ENCODE results near the gene PTGR1. TPM values are rescaled to one million over a fixed set of nuclear protein-coding genes. Genes with fewer than 3 reads are reported as not detected.

Gene PTGR1
- total and polyA plus RNA-seq, 12 donors: 30.7 to 170 (median 116) TPM

GRCh38 chr9:111527347-111527746 is 72.1 kb downstream of the PTGR1 start:
- Histone ChIP-seq H3K9me3 (replicated peaks in 1 of 3) (no peaks in the 10 kb centered on the region), H3K4me1 (replicated peaks in 1 of 2) (peaks cover 0 to 7% of the 10 kb centered on the region in 2 donors), H3K4me3 (no peak overlapping the region), H3K27ac (no peak overlapping the region), H3K36me3 (replicated peaks in 1 of 2) (no peaks in the 10 kb centered on the region), H3K27me3 (no peaks in the 10 kb centered on the region)
- intact Hi-C loops (cut with DNase I): no loop called here
- WGBS, 4 donors: 90 to 100% (median 94%) methylated on average over 2 of the region's 2 CpGs
- DNase-seq: no peak
- TF ChIP-seq POLR2A (IDR thresholded peaks at IDR 0.05): no peak
- TF ChIP-seq, protein P1, sequence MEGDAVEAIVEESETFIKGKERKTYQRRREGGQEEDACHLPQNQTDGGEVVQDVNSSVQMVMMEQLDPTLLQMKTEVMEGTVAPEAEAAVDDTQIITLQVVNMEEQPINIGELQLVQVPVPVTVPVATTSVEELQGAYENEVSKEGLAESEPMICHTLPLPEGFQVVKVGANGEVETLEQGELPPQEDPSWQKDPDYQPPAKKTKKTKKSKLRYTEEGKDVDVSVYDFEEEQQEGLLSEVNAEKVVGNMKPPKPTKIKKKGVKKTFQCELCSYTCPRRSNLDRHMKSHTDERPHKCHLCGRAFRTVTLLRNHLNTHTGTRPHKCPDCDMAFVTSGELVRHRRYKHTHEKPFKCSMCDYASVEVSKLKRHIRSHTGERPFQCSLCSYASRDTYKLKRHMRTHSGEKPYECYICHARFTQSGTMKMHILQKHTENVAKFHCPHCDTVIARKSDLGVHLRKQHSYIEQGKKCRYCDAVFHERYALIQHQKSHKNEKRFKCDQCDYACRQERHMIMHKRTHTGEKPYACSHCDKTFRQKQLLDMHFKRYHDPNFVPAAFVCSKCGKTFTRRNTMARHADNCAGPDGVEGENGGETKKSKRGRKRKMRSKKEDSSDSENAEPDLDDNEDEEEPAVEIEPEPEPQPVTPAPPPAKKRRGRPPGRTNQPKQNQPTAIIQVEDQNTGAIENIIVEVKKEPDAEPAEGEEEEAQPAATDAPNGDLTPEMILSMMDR (IDR thresholded peaks at IDR 0.05): no peak

DNA sequence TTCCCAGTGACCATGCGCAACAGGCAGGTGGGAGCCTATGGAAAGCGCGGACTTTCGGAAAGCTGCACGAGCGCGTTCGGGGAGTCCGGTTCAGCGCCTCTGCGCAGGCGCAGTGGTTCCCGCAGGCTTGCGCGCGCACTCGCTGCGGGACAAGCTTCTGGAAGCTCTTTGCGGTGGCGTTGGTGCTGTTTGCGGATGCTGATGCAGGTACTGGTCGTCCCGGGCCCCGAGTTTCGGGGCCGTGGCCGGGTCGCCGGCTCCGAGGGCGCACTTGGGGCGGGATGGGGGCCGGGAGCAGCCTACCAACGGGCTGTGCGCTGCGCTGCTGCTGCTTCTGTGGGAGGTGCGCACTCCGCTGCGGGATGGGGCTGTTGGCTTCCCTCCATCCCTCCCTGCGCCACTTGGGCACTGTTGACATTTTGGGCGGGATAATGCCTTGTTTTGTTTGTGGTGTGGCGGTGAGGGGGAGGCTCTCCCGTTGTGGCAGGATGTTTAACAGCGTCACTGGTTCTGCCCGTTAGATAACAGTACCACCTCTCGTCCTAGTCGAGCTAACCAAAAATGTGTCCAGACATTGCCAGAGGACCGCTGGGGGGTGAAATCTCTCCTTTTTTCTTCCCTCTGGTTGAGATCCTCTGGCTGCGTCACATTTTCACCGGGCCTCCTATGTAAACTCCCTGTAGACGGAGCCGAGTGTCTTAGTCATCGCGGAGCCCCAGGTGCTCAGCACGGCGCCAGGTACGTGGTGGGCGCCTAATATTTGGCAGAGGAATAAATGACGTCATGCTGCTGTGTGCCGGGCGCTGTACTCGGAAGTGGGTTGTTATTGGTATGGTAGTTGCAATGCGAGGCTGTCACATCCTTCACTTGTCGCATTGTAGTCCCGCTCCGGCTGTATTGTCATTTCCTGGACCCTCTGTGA is 74.1 kb downstream of the PTGR1 start, which contains the start of gene ZNF483:
Gene ZNF483 (plus strand): TSS at position 124 of the 922 bp plus-strand sequence. CDS start 2,217 bp downstream, outside the sequence.
- WGBS, 4 donors: 1 to 2% (median 1%) methylated on average over 26 to 66 of the region's 66 CpGs
- Histone ChIP-seq H3K27me3 (no peaks in the 10 kb centered on the region), H3K4me3 (peak within 1 kb of the TSS; percentile 65 to 97 (median 67)), H3K9me3 (replicated peaks in 1 of 3) (no peaks in the 10 kb centered on the region), H3K4me1 (replicated peaks in 1 of 2) (peaks cover 0 to 7% of the 10 kb centered on the region in 2 donors), H3K36me3 (replicated peaks in 1 of 2) (no peaks in the 10 kb centered on the region), H3K27ac (peak within 1 kb of the TSS in 3 of 5 donors; percentile 37 to 78 (median 77))
- peak; percentile 85 to 96 (median 89) for DNase-seq
- peak; percentile 78 to 79 for TF ChIP-seq POLR2A (IDR thresholded peaks at IDR 0.05)
- TF ChIP-seq, protein P1 (IDR thresholded peaks at IDR 0.05): no peak
- intact Hi-C loops (cut with DNase I): no loop called here

DNA sequence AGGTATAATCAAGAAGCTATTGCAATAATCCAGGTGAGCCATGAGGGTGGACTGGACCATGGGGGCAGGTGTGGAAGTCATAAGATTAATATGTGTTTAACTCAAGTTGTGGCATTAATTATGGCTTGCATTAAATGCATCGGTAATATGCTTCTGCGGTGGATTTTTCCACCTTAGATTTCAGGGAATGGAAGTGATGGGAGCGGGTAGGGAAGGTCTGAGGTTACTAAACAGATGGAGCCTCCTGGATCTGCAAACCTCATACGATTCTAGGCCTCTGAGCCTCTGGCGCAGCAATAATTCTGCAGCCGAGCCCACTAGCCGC is 74.8 kb downstream of the PTGR1 start:
- WGBS, 4 donors: 25 to 55% (median 27%) methylated on average over 3 to 7 of the region's 7 CpGs
- Histone ChIP-seq H3K36me3 (replicated peaks in 1 of 2) (no peaks in the 10 kb centered on the region), H3K27ac (peak overlapping the region in 1 of 5 donors; percentile 78), H3K4me1 (replicated peaks in 1 of 2) (peaks cover 0 to 7% of the 10 kb centered on the region in 2 donors), H3K9me3 (replicated peaks in 1 of 3) (no peaks in the 10 kb centered on the region), H3K27me3 (no peaks in the 10 kb centered on the region), H3K4me3 (peak overlapping the region in 3 of 4 donors; percentile 65 to 97 (median 66))
- TF ChIP-seq, protein P1 (IDR thresholded peaks at IDR 0.05): no peak
- TF ChIP-seq POLR2A (IDR thresholded peaks at IDR 0.05): no peak
- DNase-seq: no peak
- intact Hi-C loops (cut with DNase I): no loop called here

DNA sequence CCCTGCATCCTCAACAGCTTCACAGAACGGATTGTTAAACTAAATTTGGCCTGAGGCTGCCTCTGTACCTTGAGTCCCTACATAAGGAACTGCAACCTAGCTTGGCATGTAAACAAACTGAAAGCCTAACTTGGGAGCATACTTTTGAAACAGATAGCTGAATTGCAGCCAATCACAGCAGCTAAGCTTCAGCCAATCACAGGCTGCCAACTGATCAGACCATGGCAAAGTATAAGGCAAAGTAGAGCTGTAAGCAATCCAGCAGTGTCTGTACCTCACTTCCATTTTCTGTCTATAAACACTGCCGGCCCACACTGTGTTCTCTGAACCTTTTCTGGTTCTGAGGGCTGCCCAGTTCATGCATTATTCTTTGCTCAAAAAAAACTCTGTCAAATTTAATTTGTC is 83.4 kb downstream of the PTGR1 start:
- Histone ChIP-seq H3K27ac (no peak overlapping the region), H3K27me3 (no peaks in the 10 kb centered on the region), H3K36me3 (replicated peaks in 1 of 2) (no peaks in the 10 kb centered on the region), H3K4me1 (replicated peaks in 1 of 2) (no peaks in the 10 kb centered on the region), H3K9me3 (replicated peaks in 1 of 3) (no peaks in the 10 kb centered on the region), H3K4me3 (no peak overlapping the region)
- intact Hi-C loops (cut with DNase I): no loop called here
- DNase-seq: no peak
- TF ChIP-seq, protein P1 (IDR thresholded peaks at IDR 0.05): no peak
- TF ChIP-seq POLR2A (IDR thresholded peaks at IDR 0.05): no peak
- WGBS, 4 donors: 75 to 94% (median 88%) methylated on average over 2 of the region's 2 CpGs

Data from adrenal gland (tissue), 12 donors.